B cell (primary cell): ENCODE measurements around the gene VRK2. TPM values are rescaled to one million over a fixed set of nuclear protein-coding genes. Genes with fewer than 3 reads are reported as not detected.
"Not testable (repeated sequence)": the region's sequence is repeated elsewhere in the genome, so short reads cannot be mapped to it uniquely, and the experiment has no call there.

Experiments
- ATAC-seq: fragments of 200-7000 bp; cut with Tn5 transposase; one replicate; pipeline ENCODE4 v1.10.0; 2021; ENCODE audit warnings: low read depth, mild to moderate bottlenecking, moderate number of reproducible peaks, moderate library complexity
- CTCF ChIA-PET: fragments of 350-600 bp; sonication (Branson Sonifier 250); formaldehyde crosslinking; loops from one replicate; lab custom pipeline; 2021; ENCODE audit warnings: antibody characterized with exemption, inconsistent platforms; lab: Charles Lee
- POLR2A ChIA-PET: fragments of 350-600 bp; sonication (Branson Sonifier 250); formaldehyde crosslinking; loops from one replicate; lab custom pipeline; 2021; ENCODE audit warnings: antibody characterized with exemption; lab: Charles Lee
- DNase-seq: peaks from one replicate; pipeline ENCODE4 v3.0.0; 2013
- H2AFZ ChIP-seq: 2 replicates; pipeline ENCODE4 v1.6.1; 2012; ENCODE audit warnings: mild to moderate bottlenecking, low read depth, low read length; ENCODE audit not compliant: insufficient read depth, poor library complexity, severe bottlenecking
- H3K27ac ChIP-seq, 2 donors: 1 replicate in 1 of 2; 2 replicates in 1 of 2; pipeline ENCODE4 v1.5.1; 2012 to 2013; ENCODE audit warnings: low read length in 2 of 2, mild to moderate bottlenecking in 2 of 2, moderate library complexity in 1 of 2
- H3K27me3 ChIP-seq, 4 experiments: fragments of 200-600 bp in 1 of 4; sonication (generic) in 1 of 4; replicated peaks in 1 of 4; 1 replicate in 2 of 4; 2 replicates in 2 of 4; pipeline versions ENCODE4 v1.6.1 to v1.7.0; 2013 to 2016; ENCODE audit warnings: low read length in 3 of 4, mild to moderate bottlenecking in 2 of 4, mixed read lengths in 1 of 4, moderate library complexity in 1 of 4; ENCODE audit not compliant: insufficient read depth in 4 of 4, control insufficient read depth in 3 of 4; ENCODE audit errors: control extremely low read depth in 1 of 4
- H3K36me3 ChIP-seq, 2 experiments: replicated peaks in 1 of 2; 1 replicate in 1 of 2; 2 replicates in 1 of 2; pipeline versions ENCODE4 v1.6.1 to v1.7.1; 2013; ENCODE audit warnings: low read length in 1 of 2; ENCODE audit not compliant: insufficient read depth in 2 of 2, control insufficient read depth in 1 of 2; ENCODE audit errors: control extremely low read depth in 1 of 2, extremely low read depth in 1 of 2
- H3K4me1 ChIP-seq, 2 donors: fragments of 200-600 bp in 1 of 2; sonication (generic) in 1 of 2; 1 replicate in 1 of 2; 2 replicates in 1 of 2; pipeline versions ENCODE4 v1.5.1 to v1.6.1; 2013 to 2017; ENCODE audit warnings: low read length in 2 of 2; ENCODE audit not compliant: control insufficient read depth in 2 of 2, insufficient read depth in 2 of 2
- H3K4me2 ChIP-seq: replicated peaks from 2 replicates; pipeline ENCODE3; 2012; ENCODE audit warnings: mild to moderate bottlenecking, low read depth, low read length; ENCODE audit not compliant: poor library complexity, severe bottlenecking
- H3K4me3 ChIP-seq, 5 experiments: fragments of 200-600 bp in 1 of 5; sonication (generic) in 1 of 5; 1 replicate in 3 of 5; 2 replicates in 2 of 5; pipeline versions ENCODE4 v1.5.1 to v1.7.0; 2011 to 2016; ENCODE audit warnings: low read length in 4 of 5, mild to moderate bottlenecking in 4 of 5, low read depth in 2 of 5, control low read depth in 1 of 5, moderate library complexity in 1 of 5; ENCODE audit not compliant: insufficient read depth in 1 of 5; ENCODE audit errors: control extremely low read depth in 1 of 5, extremely low read depth in 1 of 5
- H3K79me2 ChIP-seq: fragments of 200-600 bp; sonication (generic); one replicate; pipeline ENCODE4 v1.6.0; 2016; ENCODE audit warnings: low read length; ENCODE audit not compliant: control insufficient read depth, insufficient read depth
- H3K9ac ChIP-seq: fragments of 200-600 bp; sonication (generic); 2 replicates; pipeline ENCODE4 v1.6.1; 2017; ENCODE audit warnings: mild to moderate bottlenecking, low read length, moderate library complexity
- H3K9me3 ChIP-seq, 3 donors: one replicate each; pipeline versions ENCODE4 v1.6.1 to v1.7.1; 2013; ENCODE audit warnings: low read length in 2 of 3; ENCODE audit not compliant: control insufficient read depth in 2 of 3, insufficient read depth in 1 of 3; ENCODE audit errors: control extremely low read depth in 1 of 3
- H4K20me1 ChIP-seq: 2 replicates; pipeline ENCODE4 v1.6.0; 2012; ENCODE audit warnings: mild to moderate bottlenecking, low read length; ENCODE audit not compliant: insufficient read depth, control insufficient read depth, poor library complexity, severe bottlenecking
- H3K27ac Mint-ChIP-seq: one replicate; pipeline ENCODE4 v1.8.0; 2021; ENCODE audit warnings: mixed read lengths
- H3K27me3 Mint-ChIP-seq: one replicate; pipeline ENCODE4 v1.8.0; 2021; ENCODE audit warnings: mixed read lengths
- H3K4me1 Mint-ChIP-seq: one replicate; pipeline ENCODE4 v1.8.0; 2021; ENCODE audit warnings: mixed read lengths
- H3K4me3 Mint-ChIP-seq: one replicate; pipeline ENCODE4 v1.8.0; 2021; ENCODE audit warnings: mixed read lengths
- H3K9me3 Mint-ChIP-seq: one replicate; pipeline ENCODE4 v1.8.0; 2022; ENCODE audit warnings: mixed read lengths; ENCODE audit not compliant: insufficient read depth
- EZH2 ChIP-seq: IDR thresholded peaks from 2 replicates; pipeline ENCODE4 v1.6.1; 2012; ENCODE audit warnings: borderline replicate concordance, low read depth, mild to moderate bottlenecking, moderate library complexity, low read length; ENCODE audit not compliant: insufficient read depth, poor library complexity, severe bottlenecking
- WGBS: methylation state at CpG from one replicate; pipeline ENCODE4 v1.1.5; 2013; ENCODE audit warnings: missing lambda C conversion rate; ENCODE audit not compliant: insufficient coverage; 5-methylcytosine and 5-hydroxymethylcytosine counted together
- intact Hi-C: fragments of 100-400 bp; cut with micrococcal nuclease; formaldehyde crosslinking; loops from one replicate; pipeline ENCODE4 v1.10.0; 2022
- polyA plus RNA-seq: library from polyadenylated mRNA; depleted of rRNA; stranded (reverse); fragments of >200 nt; gene quantifications from 2 replicates; pipeline ENCODE4 v1.2.3, GENCODE V29; 2012
- total RNA-seq, 2 donors: library from RNA; stranded (reverse); fragments of 120-200 nt in 1 of 2; gene quantifications; 1 replicate in 1 of 2; 2 replicates in 1 of 2; pipeline versions ENCODE4 v1.2.3 to v1.2.4, GENCODE V29; 2013 to 2022
- TF ChIP-seq, protein P1 (sequence below): fragments of 200-600 bp; IDR thresholded peaks from one replicate; pipeline ENCODE4 v1.8.0; 2022; ENCODE audit warnings: antibody characterized with exemption, mild to moderate bottlenecking

The VRK2 gene
- total and polyA plus RNA-seq, 2 donors (not counting 1 experiment from before 2014, with no cell fraction given): 10.2 to 35.5 TPM

DNA sequence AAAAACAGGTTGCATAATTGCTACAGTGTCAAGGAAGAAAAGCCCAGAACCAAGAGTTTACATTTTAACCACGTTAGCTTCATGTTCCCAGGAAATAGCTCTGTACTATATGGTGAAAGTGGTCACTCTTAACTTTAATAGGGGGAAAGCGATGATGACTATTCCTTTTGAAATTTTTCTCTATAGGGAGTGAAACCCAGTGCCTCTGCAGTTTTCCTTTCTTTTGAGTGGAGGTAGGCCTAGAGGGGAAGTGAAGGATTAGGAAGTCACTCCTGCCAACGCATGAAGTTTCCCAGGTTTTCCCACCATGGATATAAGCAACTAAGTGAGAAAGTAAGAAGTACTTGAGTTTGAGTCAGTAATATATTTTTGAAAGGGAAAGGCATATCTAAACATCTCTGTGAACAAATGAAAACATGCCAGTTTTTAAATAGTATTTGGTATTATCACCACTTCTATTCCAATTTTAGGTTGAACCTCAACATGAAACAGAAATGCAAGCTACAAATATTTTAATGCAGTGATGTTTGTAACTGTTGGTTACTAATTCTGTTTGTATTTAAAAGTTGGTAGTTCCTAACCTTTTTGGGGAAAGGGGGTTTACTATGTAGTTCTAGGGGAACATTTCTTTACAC, 91.9 kb downstream of the VRK2 start:
- H3K4me3 Mint-ChIP-seq: no peak overlapping the region
- no peak for DNase-seq

DNA sequence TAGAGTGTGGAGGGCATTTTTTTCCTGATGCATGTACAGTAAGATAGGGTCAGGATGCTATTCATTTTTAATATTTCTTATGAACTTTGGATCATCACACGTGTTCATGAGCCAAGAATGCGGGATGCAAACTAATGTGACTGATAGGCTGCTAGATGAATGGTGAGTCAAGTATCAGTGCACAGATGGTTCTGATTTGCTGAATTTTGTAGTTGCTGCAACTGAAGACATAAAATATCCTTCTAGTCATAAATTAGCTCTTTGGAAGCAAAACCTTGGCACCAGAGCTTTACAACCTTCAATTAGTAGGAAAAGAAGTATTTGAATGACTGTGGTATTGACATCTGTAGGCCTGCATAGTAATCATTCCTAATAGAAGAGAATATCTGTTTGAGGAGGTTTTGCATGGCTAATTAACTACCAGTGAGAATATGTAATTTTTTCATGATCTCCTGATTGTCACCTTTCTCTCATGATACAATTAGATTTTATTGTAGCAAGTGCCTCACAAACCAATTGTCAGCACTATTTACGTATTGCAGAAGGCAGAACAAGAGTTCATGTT, 94.0 kb downstream of the VRK2 start:
- H3K4me2 ChIP-seq: no peak overlapping the region
- no peak for ATAC-seq
- Mint-ChIP-seq H3K4me1 (no peaks in the 10 kb centered on the region), H3K27me3 (no peaks in the 10 kb centered on the region), H3K9me3 (no peaks in the 10 kb centered on the region), H3K27ac (no peak overlapping the region), H3K4me3 (no peak overlapping the region)
- H3K4me1 ChIP-seq: no peaks in the 10 kb centered on the region
- H3K4me3 ChIP-seq: no peak overlapping the region
- TF ChIP-seq, protein P1, sequence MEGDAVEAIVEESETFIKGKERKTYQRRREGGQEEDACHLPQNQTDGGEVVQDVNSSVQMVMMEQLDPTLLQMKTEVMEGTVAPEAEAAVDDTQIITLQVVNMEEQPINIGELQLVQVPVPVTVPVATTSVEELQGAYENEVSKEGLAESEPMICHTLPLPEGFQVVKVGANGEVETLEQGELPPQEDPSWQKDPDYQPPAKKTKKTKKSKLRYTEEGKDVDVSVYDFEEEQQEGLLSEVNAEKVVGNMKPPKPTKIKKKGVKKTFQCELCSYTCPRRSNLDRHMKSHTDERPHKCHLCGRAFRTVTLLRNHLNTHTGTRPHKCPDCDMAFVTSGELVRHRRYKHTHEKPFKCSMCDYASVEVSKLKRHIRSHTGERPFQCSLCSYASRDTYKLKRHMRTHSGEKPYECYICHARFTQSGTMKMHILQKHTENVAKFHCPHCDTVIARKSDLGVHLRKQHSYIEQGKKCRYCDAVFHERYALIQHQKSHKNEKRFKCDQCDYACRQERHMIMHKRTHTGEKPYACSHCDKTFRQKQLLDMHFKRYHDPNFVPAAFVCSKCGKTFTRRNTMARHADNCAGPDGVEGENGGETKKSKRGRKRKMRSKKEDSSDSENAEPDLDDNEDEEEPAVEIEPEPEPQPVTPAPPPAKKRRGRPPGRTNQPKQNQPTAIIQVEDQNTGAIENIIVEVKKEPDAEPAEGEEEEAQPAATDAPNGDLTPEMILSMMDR: no peak
- TF ChIP-seq EZH2: no peak
- DNase-seq: no peak
- no peaks in the 10 kb centered on the region for H4K20me1 ChIP-seq
- no peak overlapping the region for H2AFZ ChIP-seq
- H3K27me3 ChIP-seq: no peaks in the 10 kb centered on the region
- H3K79me2 ChIP-seq: no peaks in the 10 kb centered on the region
- intact Hi-C loops: no loop called here
- no peak overlapping the region for H3K27ac ChIP-seq
- WGBS: no CpG with 5 or more reads among the region's 3 CpGs
- no peak overlapping the region for H3K9ac ChIP-seq
- peaks cover 0 to 1% (median 0%) of the 10 kb centered on the region in 3 donors for H3K9me3 ChIP-seq
- H3K36me3 ChIP-seq: peaks cover 1 to 8% of the 10 kb centered on the region in 2 experiments
- CTCF ChIA-PET: no interaction called here
- POLR2A ChIA-PET: no interaction called here

More for the DNA sequence above, 91.9 kb downstream of the VRK2 start:
- no CpG with 5 or more reads among the region's 3 CpGs for WGBS
- no peaks in the 10 kb centered on the region for H3K4me1 Mint-ChIP-seq
- no peaks in the 10 kb centered on the region for H3K27me3 Mint-ChIP-seq
- H3K4me2 ChIP-seq: no peak overlapping the region
- no peak overlapping the region for H3K27ac ChIP-seq
- ChIA-PET POLR2A (no interaction called here), CTCF (no interaction called here)
- no peaks in the 10 kb centered on the region for H3K4me1 ChIP-seq
- no peak overlapping the region for H2AFZ ChIP-seq
- H3K9ac ChIP-seq: no peak overlapping the region
- no peak for TF ChIP-seq EZH2
- TF ChIP-seq, protein P1: no peak
- peaks cover 5 to 9% of the 10 kb centered on the region in 2 experiments for H3K36me3 ChIP-seq
- H3K27me3 ChIP-seq: no peaks in the 10 kb centered on the region
- H3K27ac Mint-ChIP-seq: no peak overlapping the region
- no peak for ATAC-seq
- no peak overlapping the region for H3K4me3 ChIP-seq
- no peaks in the 10 kb centered on the region for H3K79me2 ChIP-seq
- H3K9me3 ChIP-seq: peaks cover 0 to 1% (median 0%) of the 10 kb centered on the region in 3 donors
- intact Hi-C loops: no loop called here
- no peaks in the 10 kb centered on the region for H4K20me1 ChIP-seq
- H3K9me3 Mint-ChIP-seq: no peaks in the 10 kb centered on the region

DNA sequence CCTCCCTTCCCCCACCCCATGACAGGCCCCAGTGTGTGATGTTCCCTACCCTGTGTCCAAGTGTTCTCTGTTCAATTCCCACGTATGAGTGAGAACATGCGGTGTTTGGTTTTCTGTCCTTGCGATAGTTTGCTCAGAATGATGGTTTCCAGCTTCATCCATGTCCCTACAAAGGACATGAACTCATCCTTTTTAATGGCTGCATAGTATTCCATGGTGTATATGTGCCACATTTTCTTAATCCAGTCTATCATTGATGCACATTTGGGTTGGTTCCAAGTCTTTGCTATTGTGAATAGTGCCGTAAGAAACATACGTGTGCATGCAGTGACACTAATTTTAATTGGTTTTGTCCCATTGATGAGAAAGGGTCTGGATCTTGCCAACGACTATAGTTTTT, 99.2 kb downstream of the VRK2 start:
- H3K9me3 ChIP-seq, H3K27me3 Mint-ChIP-seq, intact Hi-C loops, H3K79me2 ChIP-seq, H3K4me2 ChIP-seq, H3K27ac ChIP-seq, H3K4me3 ChIP-seq, H3K9me3 Mint-ChIP-seq, H4K20me1 ChIP-seq, H3K4me1 ChIP-seq, POLR2A ChIA-PET, DNase-seq, H3K4me3 Mint-ChIP-seq, H3K27me3 ChIP-seq, ATAC-seq, H2AFZ ChIP-seq, H3K27ac Mint-ChIP-seq, H3K9ac ChIP-seq, H3K4me1 Mint-ChIP-seq: not testable (repeated sequence)
- CTCF ChIA-PET: interaction anchor here (1.2 kb wide), 1 partner anchor 9 kb away, joined by 3 read pairs; no protein-coding TSS in a partner anchor
- 100% methylated on average over 2 of the region's 6 CpGs for WGBS
- H3K36me3 ChIP-seq: peaks cover 4 to 14% of the 10 kb centered on the region in 2 experiments
